ENCODE data around the gene LENG8.

LENG8 gene

GRCh38 chr19:54448774-54449700 lies at the start of gene LENG8:
Gene LENG8, plus strand, starts transcription at chr19:54449199. Its CDS starts 2,146 bp downstream, at chr19:54451345.
- DNase-seq (ENCODE audit: low read depth in 2 of 2), result peak; percentile 95 to 96

GRCh38 chr19:54400913-54401312 lies 48.1 kb upstream of the LENG8 start:
- no peak for DNase-seq (ENCODE audit: low read depth in 2 of 2)

GRCh38 chr19:54403054-54403453 lies 45.9 kb upstream of the LENG8 start:
- DNase-seq (ENCODE audit: low read depth in 2 of 2), result no peak

DNA sequence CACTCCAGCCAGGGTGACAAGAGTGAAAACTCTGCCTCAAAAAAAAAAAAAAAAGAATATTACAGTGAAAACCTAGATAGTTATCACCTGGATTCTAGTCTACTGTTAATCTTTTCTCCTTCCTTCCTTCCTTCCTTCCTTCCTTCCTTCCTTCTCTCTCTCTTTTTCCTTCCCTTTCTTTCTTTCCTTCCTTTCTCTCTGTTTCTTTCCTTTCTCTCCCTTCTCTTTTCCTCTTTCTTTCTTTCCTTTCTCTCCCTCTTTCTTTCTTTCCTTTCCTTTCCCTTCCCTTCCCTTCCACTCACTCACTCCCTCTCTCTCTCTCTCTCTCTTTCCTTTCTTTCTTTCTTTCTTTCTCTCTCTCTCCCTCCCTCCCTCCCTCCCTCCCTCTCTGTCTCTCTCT lies 43.4 kb upstream of the LENG8 start:
- no peak for DNase-seq (ENCODE audit: low read depth in 2 of 2)

DNA sequence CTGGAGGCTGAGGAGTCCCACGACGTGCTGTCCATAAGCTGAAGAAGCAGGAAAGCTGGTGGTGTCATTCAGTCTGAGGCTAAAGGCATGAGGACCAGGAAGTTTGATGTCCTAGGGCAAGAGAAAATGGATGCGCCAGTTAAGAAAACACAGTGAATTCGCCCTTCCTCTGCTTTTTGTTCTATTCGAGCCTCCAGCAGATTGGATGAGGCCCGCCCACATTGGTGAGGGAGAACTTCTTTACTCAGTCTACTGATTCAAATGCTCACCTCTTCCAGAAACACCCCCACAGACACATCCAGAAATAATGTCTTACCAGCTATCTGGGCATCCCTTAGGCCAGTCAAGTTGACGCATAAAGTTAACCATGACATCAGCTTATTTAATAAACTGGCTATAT lies 41.2 kb upstream of the LENG8 start:
- DNase-seq (ENCODE audit: low read depth in 2 of 2), result no peak

GRCh38 chr19:54408456-54409026 lies 40.5 kb upstream of the LENG8 start:
- DNase-seq (ENCODE audit: low read depth in 2 of 2), result no peak

GRCh38 chr19:54411033-54411432 lies 38.0 kb upstream of the LENG8 start:
- no peak for DNase-seq (ENCODE audit: low read depth in 2 of 2)

DNA sequence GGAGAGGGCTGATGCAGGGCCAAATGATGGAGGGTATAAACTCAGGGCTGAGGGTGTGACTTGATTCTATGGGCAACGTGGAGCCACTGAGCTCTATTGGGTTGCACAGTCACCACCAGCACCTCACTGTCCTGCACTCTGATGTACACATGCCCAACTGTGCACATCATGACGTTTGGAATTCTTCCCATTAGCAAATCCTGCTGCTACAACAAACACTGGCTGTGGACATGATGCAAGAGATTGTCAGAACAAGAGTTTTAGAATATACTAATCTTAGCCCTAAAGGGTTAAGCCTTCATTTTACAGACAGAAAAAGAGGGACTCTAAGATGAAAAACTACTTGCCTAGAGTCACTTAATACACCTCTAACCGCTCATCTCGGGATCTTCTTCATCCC lies 36.1 kb upstream of the LENG8 start:
- DNase-seq (ENCODE audit: low read depth in 2 of 2), result no peak

DNA sequence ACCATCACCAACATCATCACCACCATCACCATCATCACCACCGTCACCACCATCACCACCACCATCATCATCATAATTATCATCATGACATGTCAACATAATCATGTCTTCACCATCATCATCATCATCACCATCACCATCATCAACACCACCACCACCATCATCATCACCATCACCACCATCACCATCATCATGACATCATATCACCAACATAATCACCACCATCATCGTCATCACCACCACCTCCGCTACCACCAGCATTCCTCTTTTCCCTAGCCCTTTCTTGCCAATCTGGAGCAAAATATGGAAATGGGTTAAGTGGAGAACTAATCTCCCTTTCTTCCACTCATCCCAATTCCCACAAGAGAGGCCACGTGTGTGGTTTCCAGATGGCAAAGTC lies 34.8 kb upstream of the LENG8 start:
- DNase-seq (ENCODE audit: low read depth in 2 of 2), result no peak

GRCh38 chr19:54415208-54415900 lies 33.6 kb upstream of the LENG8 start, which contains the start of gene TTYH1:
Gene TTYH1, plus strand, starts transcription at chr19:54415464. Its CDS starts 89 bp downstream, at chr19:54415553.
- DNase-seq (ENCODE audit: low read depth in 2 of 2), result peak in 1 of 2 donors; percentile 8

GRCh38 chr19:54415901-54416673 lies 32.9 kb upstream of the LENG8 start:
- no peak for DNase-seq (ENCODE audit: low read depth in 2 of 2)

DNA sequence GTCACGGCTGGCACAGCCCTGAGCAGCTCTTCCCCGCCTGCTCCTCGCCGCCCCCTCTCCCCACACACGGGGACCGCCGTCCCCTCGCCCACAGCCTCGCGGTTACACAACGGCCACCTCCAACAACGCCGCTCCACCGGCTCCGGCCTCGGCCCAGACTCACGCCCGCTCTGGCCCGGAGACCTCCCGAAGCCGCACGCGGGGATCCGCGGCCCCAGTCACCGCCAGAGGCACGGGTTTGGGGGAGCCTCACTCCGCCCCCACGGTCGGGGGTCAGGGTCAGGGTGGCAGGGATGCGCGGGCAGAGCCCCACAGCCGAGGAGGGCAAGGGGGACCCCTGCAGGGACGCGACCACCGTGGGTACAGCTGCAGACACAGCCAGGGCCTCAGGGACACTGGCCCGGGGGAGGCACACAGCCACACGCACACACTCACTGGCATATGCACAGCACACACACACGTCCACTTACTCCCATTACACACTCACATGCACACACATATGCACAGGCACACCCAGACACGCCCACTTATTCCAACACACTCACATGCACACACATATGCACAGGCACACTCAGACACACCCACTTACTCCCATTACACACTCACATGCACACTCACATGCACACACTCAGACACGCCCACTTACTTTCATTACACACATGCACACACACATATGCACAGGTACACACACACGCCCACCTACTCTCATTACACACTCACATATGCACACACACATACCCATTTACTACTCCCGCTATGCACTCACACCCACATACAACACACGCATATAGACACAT lies 32.1 kb upstream of the LENG8 start:
- no peak for DNase-seq (ENCODE audit: low read depth in 2 of 2)

- no peak for DNase-seq (ENCODE audit: low read depth in 2 of 2)
Observed at GRCh38 chr19:54418030-54418929, 30.7 kb upstream of the LENG8 start.

GRCh38 chr19:54418930-54419800 lies 29.8 kb upstream of the LENG8 start:
- DNase-seq (ENCODE audit: low read depth in 2 of 2), result no peak

DNA sequence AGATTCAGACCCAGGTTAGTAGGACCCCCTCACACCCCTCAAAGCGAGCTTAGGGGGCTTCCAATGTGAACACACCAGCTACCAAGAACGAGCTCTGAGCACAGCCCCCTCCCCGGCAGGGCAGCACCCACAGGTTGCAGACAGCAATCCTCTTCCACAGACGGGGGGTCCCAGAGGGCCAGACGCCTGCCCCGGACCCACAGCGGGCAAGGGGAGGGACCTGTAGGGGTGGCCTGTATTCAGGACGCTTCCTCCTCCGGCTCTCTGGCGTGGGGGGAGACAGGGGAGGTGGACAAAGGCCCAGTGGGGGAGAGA lies 29.0 kb upstream of the LENG8 start:
- no peak for DNase-seq (ENCODE audit: low read depth in 2 of 2)

- no peak for DNase-seq (ENCODE audit: low read depth in 2 of 2)
Observed at GRCh38 chr19:54420383-54421168, 28.4 kb upstream of the LENG8 start.

GRCh38 chr19:54421169-54421516 lies 27.9 kb upstream of the LENG8 start:
- no peak for DNase-seq (ENCODE audit: low read depth in 2 of 2)

DNA sequence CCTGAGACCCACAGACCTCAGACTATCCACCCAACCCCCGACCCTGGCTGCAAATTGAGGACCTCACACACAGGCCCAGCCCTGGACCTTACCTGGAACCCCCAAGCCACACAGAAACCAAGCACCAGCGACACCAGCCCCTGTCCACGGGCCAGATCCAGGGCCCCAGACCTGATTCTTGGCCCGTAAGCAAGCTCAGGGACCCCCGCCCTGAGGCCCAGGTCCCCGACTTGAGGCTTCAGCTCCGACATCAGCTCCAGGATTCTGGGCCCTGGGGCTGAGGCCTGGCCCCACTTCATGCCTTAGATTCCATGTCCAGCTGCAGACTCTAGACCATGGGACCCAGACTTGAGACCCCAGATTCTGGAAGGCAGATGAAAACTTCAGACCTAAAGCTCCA lies 27.5 kb upstream of the LENG8 start:
- DNase-seq (ENCODE audit: low read depth in 2 of 2), result no peak
